CD4-positive, alpha-beta T cell treated with Interleukin-4 for 4 hours (primary cell): ENCODE measurements around the gene MESD.
"Not testable (repeated sequence)": the region's sequence is repeated elsewhere in the genome, so short reads cannot be mapped to it uniquely, and the experiment has no call there.

Source experiments
- DNase-seq: peaks from one replicate; pipeline ENCODE4 v3.0.0-alpha.2; 2020

The MESD gene

GRCh38 chr15:80988148-80988796 is 1.3 kb downstream of the MESD start:
- DNase-seq: no peak

- DNase-seq: no peak
Observed at GRCh38 chr15:80986487-80986886, 3.1 kb downstream of the MESD start.

DNA sequence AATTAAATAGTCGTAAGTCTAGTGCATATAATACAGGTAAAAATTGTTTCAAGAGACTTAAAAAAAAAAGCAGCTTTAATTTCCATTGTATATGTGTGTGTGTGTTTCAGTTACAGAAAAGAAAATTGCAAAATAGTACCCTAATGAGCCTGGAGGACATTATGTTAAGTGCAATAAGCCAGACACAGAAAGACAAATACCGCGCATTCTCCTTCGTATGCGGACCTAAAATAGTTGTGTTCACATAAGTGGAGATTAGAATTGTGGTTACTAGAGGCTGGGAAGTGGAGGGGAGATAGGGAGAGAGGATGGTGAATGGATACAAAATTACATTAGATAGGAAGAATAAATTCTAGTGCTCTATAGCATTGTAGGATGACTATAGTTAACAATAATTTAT is 3.6 kb downstream of the MESD start:
- DNase-seq: no peak

DNA sequence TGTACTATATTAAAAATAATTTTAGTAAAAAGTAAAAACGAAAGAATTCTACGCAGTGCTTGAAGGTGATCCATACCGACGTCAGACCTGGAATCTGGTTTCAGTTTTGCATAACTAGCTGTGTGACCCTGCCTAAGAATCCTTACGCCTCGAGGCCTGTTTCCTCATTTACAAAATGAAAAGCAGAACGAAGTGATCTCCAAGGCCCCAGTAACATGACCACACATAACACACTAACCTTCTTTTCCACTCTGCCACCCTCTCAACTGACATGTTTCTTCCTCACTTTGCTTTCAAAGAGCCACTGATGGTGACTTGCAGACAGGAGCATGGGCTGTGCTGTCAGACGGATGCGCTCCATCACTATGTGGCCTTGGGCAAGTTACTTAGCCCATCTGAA is 4.8 kb downstream of the MESD start:
- DNase-seq: no peak

DNA sequence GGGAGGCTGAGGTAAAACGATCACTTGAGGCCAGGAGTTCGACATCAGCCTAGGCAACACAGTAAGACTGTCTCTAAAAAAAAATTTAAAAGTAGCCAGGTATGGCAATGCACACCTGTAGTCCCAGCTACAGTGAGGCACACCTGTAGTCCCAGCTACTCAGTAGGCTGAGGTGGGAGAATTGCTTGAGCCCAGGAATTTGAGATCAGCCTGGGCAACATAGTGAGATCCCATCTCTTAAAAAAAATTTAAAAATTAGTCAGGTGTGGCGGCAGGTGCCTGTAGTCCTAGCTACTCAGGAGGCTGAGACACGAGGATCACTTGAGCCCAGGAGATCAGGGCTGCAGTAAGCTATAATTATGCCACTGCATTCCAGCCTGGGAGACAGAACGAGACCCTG is 6.8 kb downstream of the MESD start:
- no peak for DNase-seq

DNA sequence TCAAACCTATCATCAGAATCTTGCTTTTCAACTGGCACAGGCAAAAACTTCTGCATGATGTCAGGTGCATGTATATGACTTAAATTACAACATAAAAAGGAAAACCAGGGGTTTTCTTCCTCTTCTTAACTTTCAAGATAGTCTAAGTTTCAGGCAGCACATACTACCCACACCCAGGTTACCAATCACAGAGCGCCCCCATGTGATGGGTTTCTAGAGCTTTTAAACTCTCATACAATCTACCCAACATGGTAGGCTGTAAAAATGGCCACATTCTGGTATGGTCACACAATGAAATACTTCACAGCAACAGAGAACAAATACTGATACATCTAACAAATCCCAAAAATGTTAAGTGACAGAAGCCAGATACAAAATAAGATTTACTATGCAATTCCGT is 7.4 kb downstream of the MESD start:
- no peak for DNase-seq

GRCh38 chr15:80979538-80980200 is 9.9 kb downstream of the MESD start:
- no peak for DNase-seq

DNA sequence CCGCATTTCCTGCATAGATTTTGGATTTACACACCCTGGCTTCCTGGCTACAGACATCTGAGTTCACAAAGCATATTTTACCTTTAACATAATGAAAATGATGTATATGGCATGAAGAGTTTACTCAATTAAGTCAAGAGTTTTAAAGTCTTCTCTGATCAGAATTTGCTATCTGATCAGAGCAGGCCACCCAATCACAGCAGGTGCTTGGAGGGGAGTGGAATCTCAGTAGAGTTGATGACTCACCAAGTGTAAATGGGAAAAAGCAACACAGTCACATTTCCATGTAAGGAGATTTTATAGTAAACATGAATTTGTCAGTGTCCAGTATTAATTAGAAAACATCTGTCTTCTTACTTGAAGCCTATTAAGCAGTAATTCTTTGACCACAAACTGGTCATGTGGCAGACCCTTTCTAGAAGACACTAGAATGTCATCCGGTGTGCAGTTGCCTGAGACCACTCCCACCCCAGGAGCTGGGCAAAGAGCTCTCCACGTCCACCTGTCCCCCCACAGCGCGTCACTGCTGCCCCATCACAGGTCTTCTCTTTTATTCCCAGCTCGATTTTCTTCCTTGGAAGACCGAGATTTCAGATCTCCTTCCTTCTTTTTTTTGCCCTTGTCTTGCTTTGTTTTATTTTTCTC is 10.8 kb downstream of the MESD start:
- DNase-seq: no peak

GRCh38 chr15:80977627-80978036 is 12.0 kb downstream of the MESD start:
- DNase-seq: peak; percentile 39

DNA sequence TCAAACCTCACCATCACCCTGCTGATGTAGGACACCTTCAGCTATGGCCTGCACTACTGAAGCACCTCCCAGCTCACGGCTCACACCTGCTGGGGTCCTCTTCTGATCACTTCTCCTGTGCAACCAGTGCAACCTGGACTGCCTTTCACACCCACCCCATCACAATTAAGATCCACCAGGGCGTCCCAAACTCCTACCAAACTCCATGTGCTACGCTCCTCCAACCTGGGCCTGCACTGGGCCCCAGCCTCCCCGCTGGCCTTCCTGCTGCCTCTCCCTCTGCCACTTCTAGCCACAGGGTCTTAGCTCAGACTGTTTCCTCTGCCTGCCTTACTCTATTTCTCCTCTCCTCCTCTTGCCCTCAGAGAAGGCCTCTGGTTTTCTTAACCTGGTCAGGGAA is 12.8 kb downstream of the MESD start:
- DNase-seq: no peak

GRCh38 chr15:80974914-80975313 is 14.7 kb downstream of the MESD start:
- DNase-seq: no peak

DNA sequence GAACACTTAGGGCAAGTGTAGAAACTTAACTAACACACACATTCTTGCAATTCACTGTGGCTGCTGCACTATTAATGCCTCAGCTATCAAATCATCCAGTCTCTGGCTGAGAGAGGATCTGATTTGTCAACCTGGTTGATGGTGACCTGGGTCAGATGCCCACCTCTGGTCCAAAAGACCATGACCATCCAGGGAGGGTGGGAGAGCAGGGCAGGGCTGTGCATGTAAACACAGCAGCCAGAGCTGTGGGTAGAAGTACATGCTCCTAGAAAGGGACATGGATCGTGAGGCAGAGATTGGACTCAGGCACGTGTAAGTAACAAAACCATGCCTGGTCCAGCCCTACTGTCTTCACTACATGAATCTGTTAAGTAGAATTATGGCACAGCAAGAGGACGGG is 17.3 kb downstream of the MESD start:
- no peak for DNase-seq

- DNase-seq: no peak
Observed at GRCh38 chr15:80971143-80971542, 18.5 kb downstream of the MESD start.

GRCh38 chr15:80970658-80971057 is 19.0 kb downstream of the MESD start:
- DNase-seq: no peak

DNA sequence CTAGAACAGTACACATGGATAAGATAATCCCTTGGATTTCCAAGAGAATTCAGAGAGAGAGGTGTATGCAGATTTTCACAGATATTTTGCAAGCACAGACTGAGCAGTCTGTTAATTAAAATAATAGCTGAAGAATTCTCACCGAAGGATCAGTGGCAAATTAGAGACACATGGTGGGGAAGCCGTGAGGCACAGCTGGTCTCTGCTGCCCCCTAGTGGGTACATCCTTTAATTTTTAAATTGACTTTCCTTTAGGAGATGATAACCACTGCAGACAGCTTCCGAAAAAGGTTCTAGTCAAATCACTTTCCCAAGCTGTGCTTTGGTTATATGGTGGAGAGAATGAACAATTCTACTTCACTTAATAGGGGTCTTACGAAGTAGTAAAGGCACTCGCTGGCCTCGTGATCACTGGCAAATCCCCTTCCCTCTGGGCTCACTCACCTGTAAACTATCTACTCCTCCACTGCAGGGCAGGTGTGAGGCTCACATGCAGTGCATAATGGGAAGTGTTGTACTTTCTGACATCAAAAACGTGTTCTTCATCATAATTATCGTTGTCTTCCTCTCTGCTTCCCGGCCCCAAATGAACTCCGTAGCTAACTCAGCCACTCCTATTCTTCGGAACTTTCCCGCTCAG is 19.5 kb downstream of the MESD start:
- DNase-seq: peak; percentile 63

GRCh38 chr15:80969316-80969715 is 20.3 kb downstream of the MESD start:
- DNase-seq: no peak

DNA sequence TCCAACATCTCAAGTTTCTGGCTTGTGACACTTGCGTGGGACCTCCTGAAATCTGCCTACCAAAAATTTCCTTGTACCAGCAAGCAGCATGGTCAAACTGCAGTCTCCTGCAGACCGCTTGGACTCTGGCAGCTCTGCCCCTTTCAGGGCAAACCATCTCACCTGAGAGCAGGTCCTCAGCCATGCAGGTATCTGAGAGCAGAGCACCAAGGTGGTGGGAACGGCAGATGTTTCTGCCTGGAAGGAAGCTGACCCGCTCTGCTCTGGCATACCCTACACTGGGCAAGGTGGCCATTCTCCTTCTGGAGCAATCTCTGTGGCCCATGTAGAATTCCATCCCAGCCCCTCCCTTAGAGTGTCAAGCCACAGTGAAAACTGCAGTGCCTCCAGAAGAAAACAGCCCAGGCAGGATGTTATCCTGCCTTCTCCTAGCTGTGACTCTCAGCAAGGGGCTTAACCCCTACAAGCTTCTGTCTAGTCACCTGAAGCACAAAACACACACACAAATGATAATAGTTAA is 21.6 kb downstream of the MESD start:
- no peak for DNase-seq

- no peak for DNase-seq
Observed at GRCh38 chr15:80967451-80967850, 22.2 kb downstream of the MESD start.

DNA sequence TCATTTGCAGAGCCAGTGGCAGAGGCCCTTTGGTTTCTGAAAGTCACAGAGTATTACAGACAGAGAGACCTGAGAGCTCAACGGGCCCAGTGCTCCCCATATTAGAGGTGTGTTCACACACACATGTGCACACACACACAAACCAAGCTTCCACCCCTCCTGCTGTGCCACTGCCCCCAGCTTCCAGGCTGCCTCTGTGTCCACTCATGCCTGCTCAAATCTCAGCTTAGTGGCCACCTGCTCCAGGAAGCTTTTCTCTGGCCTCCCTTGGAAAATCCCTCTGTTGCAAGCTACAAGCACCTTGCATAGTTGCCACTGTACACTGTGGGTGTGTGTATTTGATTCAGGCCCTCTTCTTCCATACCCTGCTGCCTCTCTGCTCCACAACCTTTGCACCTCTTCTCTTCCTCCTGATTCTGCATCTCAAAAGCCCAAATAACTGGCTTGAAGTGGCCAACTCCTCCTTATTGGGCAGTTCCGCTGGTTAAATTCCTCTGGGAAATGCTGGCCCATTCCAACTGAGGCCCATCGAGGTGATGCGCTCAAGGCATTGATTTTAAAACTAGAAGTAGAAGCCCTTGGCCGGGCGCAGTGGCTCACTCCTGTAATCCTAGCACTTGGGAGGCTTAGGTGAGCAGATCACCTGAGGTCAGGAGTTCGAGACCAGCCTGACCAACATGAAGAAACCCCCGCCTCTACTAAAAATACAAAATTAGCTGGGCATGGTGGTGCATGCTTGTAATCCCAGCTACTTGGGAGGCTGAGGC is 23.0 kb downstream of the MESD start:
- no peak for DNase-seq

- DNase-seq: not testable (repeated sequence)
Observed at GRCh38 chr15:80965454-80965853, 24.2 kb downstream of the MESD start.

GRCh38 chr15:80958818-80959495 is 30.7 kb downstream of the MESD start:
- DNase-seq: no peak

- DNase-seq: no peak
Observed at GRCh38 chr15:80957976-80958375, 31.6 kb downstream of the MESD start.
